Measurements from ENCODE around the gene PCNT. TPM values are rescaled to one million over a fixed set of nuclear protein-coding genes. Genes with fewer than 3 reads are reported as not detected.
A peak's percentile ranks its signal among the peaks of the same experiment; 100 is the strongest.

Gene PCNT
- total and polyA plus RNA-seq, 7 donors = 99.4 to 642 (median 248) TPM

- no peaks in the 10 kb centered on the region for H3K9me3 ChIP-seq
- intact Hi-C loops (cut with DNase I) = loop anchor here in 1 of 2 donors (2.0 to 10.0 kb wide), 3 partner anchors 17 to 169 kb away; partner anchors contain the start of gene LSS
- ATAC-seq (peak; percentile 19 to 59 (median 32)), DNase-seq (peak; percentile 23 to 51)
- H3K36me3 ChIP-seq (ENCODE audit: insufficient read depth in 1 of 2, low read depth in 1 of 2) = peaks cover 0 to 81% of the 10 kb centered on the region in 2 donors
- no peak overlapping the region for H3K4me3 ChIP-seq
- TF ChIP-seq CTCF (IDR thresholded peaks at IDR 0.05) = no peak
- no peaks in the 10 kb centered on the region for H3K27me3 ChIP-seq (ENCODE audit: insufficient read depth in 3 of 3, low read length in 2 of 3)
- peak overlapping the region; percentile 92 for H3K27ac ChIP-seq
- 43 to 56% (median 46%) methylated on average over 27 of the region's 27 CpGs for WGBS, 3 donors
- peaks cover 34% of the 10 kb centered on the region for H3K4me1 ChIP-seq
Measured at GRCh38 chr21:46393941-46394594, 70.1 kb downstream of the PCNT start.

- Histone ChIP-seq H3K27me3 (ENCODE audit: insufficient read depth in 3 of 3, low read length in 2 of 3) (no peaks in the 10 kb centered on the region), H3K9me3 (no peaks in the 10 kb centered on the region), H3K36me3 (ENCODE audit: insufficient read depth in 1 of 2, low read depth in 1 of 2) (peaks cover 0 to 81% of the 10 kb centered on the region in 2 donors), H3K27ac (peak overlapping the region; percentile 92), H3K4me1 (peaks cover 34% of the 10 kb centered on the region), H3K4me3 (no peak overlapping the region)
- peak; percentile 53 to 83 (median 61) for ATAC-seq
- DNase-seq = peak; percentile 54 to 88
- 29 to 40% (median 31%) methylated on average over 13 of the region's 13 CpGs for WGBS, 3 donors
- intact Hi-C loops (cut with DNase I) = loop anchor here in 1 of 2 donors (2.0 to 10.0 kb wide), 2 partner anchors 48 to 170 kb away; partner anchors contain the start of gene LSS
- TF ChIP-seq CTCF (IDR thresholded peaks at IDR 0.05) = peak; percentile 15
Measured at GRCh38 chr21:46394595-46395104, 70.7 kb downstream of the PCNT start.

GRCh38 chr21:46397211-46397905, 73.4 kb downstream of the PCNT start:
- ATAC-seq (peak in 2 of 4 donors; percentile 28 to 33), DNase-seq (peak; percentile 57 to 70)
- Histone ChIP-seq H3K4me1 (peaks cover 23% of the 10 kb centered on the region), H3K4me3 (no peak overlapping the region), H3K27ac (peak overlapping the region; percentile 92), H3K9me3 (no peaks in the 10 kb centered on the region), H3K36me3 (ENCODE audit: insufficient read depth in 1 of 2, low read depth in 1 of 2) (peaks cover 3 to 83% of the 10 kb centered on the region in 2 donors), H3K27me3 (ENCODE audit: insufficient read depth in 3 of 3, low read length in 2 of 3) (no peaks in the 10 kb centered on the region)
- WGBS, 3 donors = 55 to 68% (median 57%) methylated on average over 21 of the region's 21 CpGs
- TF ChIP-seq CTCF (IDR thresholded peaks at IDR 0.05) = no peak
- intact Hi-C loops (cut with DNase I) = loop anchor here in 1 of 2 donors (10.0 kb wide), 1 partner anchor 173 kb away; the partner anchor contains the start of gene LSS

- intact Hi-C loops (cut with DNase I) = loop anchor here in 1 of 2 donors (10.0 kb wide), 1 partner anchor 173 kb away; the partner anchor contains the start of gene LSS
- Histone ChIP-seq H3K36me3 (ENCODE audit: insufficient read depth in 1 of 2, low read depth in 1 of 2) (peaks cover 3 to 83% of the 10 kb centered on the region in 2 donors), H3K4me1 (peaks cover 16% of the 10 kb centered on the region), H3K27me3 (ENCODE audit: insufficient read depth in 3 of 3, low read length in 2 of 3) (no peaks in the 10 kb centered on the region), H3K9me3 (no peaks in the 10 kb centered on the region), H3K4me3 (no peak overlapping the region), H3K27ac (peak overlapping the region; percentile 11)
- TF ChIP-seq CTCF (IDR thresholded peaks at IDR 0.05) = no peak
- 96 to 98% (median 96%) methylated on average over 22 of the region's 22 CpGs for WGBS, 3 donors
- DNase-seq = peak in 1 of 2 donors; percentile 56
- no peak for ATAC-seq
Measured at GRCh38 chr21:46397993-46398392, 74.0 kb downstream of the PCNT start.

All from psoas muscle (tissue), 8 donors.